NCI-H187 (cell line): ENCODE data around the gene MRPL17.

Experiments
- DNase-seq, 2 experiments: peaks; one replicate each; lab custom pipeline; 2025; lab: John Stamatoyannopoulos, UW

Gene MRPL17

DNA sequence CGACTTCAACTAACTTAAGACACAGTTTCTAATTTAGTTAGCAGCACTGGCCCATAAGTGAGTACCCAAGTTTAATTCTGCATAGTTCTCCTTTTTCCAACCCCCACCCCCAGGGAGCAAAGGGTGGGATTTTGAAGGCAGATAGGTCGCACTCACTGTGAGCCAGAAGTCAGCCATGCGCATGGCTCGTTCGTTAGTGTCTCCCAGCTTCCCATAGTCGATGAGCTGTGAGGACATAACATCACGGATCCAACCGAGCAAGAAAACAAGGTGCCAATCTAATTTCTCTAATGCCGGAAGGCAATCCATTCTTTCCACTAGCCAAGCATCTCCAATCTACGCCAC, 577 bp downstream of the MRPL17 start:
- DNase-seq, result no peak

DNA sequence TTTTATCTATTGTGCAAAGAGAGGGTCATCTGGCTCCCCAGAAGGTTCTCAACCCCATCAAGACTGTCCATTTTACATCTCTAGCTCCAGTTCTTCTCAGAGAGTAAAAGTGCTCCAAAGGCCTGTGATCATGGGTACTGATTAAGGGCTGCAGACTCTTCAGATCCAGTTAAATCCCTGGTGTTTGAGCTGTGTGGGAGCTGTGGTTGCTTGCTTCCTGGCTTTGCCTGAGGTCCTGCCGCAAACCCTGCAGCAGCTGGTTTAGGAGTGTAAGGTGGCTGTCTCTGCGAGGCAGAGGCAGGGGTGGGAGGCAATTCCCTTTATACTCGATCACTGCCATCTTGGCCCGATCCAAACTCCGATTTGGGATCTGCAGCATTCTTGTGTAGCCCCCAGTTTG, 1.2 kb downstream of the MRPL17 start:
- DNase-seq, result no peak

DNA sequence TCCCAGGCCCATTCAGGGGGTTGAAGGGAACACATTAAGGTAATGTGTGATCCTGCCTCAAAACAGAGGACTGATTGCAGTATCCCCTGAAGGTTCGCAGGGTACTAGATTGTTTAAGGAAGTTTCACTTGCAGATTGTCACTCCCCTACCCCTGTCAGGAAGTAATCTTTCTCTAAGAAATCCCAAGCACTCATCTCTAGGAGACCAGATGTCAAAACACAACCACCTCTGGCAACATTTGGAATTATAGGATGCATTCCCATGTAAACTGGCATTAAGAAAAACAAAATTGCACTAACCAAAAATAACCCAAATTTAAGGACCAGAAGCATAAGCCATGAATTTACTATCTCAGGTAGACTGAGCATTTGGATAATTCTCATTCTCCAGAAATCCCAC, 1.6 kb downstream of the MRPL17 start:
- no peak for DNase-seq

DNA sequence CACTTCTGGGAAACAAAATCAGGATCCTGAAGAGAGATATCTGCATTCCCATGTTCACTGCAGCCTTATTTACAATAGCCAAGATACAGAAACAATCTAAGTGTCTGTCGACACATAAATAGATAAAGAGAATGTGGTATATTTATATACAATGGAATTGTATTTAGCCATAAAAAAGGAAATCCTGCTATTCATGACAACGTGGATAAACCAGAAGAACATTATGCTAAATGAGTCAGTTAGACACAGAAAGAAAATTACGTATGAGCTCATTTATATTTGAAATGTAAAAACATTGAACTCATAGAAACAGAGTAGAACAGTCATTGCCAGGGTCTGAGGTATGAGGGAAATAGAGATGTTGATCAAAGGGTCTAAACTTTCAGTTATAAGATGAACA, 6.1 kb downstream of the MRPL17 start:
- no peak for DNase-seq

DNA sequence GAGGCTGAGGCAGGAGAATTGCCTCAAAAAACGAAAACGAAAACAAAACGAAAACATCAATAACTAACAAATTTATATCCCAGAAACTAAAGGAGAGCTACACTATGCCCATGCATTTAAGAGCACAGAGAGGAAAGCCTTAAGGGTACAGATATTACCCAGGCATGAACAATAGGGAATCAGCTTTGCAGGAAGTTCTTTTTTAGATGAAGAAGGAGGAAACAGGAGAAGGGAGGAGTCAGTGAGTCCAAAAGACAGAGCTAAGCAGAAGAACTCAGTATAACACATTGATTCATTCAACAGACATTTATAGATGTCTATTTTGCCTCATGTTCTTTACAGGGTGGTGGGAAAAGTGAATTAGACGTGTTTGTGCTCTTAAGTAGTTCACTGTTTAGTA, 8.3 kb downstream of the MRPL17 start:
- no peak for DNase-seq

DNA sequence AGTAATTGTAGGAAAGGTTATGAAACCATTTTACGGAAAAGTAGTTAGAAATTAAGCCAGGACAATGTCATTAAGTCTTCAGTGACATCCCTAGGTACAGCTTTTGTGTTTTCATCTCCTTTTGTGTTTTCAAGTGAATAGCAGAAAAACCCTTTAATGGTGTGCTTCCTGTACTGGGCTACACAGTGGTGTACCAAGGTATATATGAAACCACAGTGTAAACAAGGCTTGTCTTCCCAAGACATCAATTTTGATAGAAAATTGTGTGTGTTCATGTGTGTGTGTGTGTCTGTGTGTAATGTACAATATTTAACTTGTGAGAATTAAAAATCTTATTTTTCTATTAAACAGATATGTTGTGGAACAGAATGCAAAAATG, 8.9 kb downstream of the MRPL17 start:
- DNase-seq, result no peak

DNA sequence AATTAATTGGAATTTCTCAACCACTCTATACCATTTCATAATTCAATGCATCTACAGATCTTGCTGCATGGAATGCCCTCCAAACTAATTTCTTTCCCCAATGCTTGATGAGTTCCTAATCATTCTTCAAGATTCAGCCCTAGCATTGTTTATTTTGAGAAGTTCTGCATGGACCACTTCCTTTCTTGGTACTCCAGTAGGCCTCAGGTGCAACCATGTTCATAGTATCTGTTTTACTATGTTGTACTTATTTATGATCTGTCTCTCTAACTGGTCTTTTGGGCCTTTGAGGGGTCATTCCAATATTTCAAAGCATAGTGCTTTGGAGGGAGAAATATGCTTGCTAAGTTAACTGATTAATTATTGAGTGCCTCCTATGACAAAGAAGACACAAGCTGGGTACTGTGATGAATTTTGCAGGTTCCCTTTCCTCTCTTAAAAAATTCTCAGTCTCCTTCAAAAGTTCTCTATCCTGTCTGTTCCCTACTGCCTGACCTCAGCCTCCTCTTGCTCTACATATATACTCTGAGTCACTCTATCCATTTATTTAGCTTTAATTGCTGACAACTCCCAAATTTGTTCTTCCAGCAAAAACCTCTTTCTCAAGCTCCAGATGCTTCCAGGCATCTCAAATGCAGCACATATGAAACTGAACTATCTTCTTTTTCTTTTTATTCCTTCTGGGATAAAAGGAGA, 9.5 kb downstream of the MRPL17 start:
- DNase-seq, result no peak

DNA sequence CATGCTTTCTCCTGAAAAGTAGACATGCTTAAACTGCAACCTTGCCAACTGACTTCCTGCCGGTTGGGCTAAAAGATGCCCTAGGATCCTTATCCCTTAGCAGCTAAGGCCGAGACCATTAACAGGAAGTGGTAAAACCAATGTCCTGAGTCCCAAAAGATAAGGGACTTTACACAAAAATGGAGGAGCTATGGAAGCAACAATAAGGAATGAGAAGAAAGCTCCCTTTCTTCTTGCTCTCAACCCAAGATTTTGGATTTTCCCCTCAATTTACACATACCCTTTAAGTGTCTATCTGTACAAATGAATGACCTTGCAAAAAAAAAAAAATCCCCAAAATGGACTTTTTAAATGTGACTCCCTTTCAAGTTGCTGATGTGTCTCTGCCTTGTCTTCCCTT, 11.1 kb downstream of the MRPL17 start:
- no peak for DNase-seq

DNA sequence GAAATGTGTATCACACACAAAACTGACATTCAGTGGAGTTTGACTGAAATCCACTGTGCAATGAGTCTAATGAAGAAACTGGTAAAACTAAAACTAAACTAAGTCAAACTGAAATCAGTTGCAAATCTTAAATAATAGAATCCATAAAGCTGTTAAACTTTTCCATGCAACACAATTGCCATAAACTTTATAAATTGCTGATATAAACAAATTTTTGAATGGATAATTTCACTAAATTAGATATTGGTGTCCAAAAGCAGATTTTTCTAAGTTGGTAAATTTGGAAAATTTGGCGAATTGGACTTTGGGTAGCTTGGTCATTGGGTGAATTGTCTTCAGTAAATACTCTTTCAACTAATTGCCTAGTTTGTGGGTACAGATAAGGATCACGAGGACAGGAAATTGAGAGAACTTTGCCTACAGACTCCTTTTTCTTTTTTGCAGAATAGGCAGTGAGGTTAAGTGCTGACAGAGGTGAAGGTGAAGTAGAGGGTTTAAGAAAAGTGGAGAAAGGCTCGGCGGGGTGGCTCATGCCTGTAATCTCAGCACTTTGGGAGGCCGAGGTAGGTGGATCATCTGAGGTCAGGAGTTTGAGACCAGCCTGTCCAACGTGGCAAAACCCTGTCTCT, 12.8 kb downstream of the MRPL17 start:
- no peak for DNase-seq

DNA sequence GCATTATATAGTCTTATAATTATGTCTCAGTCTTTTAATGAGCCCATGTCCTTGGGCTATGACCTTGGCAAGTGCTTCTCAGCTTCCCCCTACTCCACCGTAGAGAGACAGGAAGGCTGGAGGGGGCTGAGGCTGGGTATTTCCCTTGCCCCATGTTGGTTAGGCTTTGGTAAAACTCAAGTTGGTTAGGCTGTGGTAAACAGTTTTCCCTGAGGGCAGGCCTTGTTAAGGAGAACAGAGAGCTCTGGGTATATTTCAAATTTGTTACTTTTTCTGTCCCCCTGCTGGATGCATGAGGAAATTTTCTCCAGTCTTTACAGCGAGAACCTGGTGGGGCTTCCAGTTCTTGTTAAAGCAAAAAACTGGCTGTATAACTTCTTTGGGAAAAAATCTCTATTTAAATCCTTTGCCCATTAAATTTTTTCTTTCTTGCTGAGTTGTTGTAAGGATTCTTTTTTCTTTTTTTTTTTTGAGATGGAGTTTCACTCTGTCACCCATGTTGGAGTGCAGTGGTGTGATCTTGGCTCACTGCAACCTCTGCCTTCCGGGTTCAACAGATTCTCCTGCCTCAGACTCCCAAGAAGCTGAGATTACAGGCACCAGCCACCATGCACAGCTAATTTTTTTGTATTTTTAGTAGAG, 15.3 kb downstream of the MRPL17 start:
- no peak for DNase-seq

DNA sequence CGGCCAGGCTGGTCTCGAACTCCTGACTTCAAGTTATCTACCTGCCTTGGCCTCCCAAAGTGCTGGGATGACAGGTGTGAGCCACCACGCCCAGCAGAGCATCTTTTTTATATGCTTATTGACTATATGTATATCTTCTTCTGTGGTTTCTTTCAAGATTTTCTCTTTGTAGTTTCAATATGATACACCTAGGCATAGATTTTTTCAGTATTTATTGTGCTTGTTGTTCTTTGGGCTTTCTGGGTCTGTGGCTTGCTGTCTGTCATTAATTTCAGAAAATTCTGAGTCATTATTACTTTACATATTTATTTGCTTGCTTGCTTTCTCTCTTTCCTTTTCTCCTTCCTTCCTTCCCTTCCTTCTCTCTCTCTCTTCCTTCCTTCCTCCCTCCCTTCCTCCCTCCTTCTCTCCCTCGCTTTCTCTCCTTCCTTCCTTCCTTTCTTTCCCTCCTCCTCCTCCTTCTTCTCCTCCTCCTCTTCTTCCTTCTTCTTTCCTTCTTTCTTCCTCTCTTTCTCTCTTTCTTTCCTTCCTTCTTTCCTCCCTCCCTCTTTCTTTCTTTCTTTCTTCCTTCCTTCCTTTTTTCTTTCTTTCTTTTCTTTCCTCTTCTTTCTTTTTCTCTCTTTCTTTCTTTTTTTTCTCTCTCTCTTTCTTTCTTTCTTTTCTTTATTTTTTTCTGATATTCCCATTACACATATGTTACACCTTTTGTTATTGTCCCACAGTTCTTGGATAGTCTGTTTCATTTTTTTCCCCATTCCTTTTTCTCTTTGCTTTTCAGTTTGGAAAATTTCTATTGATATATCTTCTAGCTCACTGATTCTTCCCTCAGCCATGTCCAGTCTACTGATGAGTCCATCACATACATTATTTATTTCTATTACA, 16.6 kb downstream of the MRPL17 start:
- DNase-seq, result no peak

DNA sequence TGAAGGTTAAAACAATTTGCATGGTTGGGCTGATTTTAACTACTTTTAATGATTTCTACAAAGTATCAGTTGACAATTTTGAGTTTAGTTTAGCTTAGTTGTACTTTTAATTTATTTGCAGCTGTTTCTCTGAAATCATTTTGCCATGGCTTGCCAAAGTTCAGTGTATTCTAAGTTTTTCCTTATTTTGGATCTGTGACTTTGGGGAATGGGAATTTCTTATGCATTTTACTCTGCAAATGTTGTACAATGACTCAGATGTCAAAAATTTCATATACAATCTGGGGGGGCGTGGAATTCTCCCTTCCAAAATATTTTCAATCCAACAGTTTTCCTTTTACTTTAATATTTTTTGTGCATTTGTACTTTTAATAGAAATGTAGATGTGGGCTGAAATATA, 18.6 kb downstream of the MRPL17 start:
- no peak for DNase-seq

DNA sequence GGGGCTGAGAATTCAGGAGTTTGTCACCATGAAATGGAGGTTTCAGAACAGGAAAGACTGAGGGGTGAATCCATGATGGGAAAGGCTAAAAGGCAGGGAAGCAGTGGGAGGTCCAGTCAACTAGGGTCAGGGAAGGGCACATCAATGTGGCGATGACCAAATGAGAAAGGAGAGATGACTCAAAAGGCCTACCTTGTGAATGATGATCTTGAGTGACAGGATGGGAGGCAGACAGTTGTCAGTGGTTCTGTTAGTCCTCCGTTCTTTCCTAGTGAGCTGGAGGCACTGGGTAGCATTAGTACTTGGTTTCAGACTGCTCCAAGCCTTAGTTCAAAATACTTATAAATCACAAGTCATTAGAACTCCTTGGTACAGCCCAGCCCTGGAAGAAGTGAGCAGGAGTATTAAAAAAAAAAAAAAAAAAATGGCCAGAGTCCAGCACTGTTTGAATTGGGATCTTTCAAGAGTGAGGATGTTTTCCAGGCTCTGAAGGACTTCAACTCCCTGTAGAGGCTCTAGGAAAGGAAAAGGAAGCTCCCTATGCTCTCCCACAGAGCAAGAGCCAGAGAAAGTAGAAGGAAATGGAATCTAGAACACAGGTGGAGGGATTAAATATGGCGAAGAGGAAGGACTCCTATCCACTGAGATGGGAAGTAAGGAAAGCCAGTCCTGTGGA, 19.2 kb downstream of the MRPL17 start:
- DNase-seq, result no peak

DNA sequence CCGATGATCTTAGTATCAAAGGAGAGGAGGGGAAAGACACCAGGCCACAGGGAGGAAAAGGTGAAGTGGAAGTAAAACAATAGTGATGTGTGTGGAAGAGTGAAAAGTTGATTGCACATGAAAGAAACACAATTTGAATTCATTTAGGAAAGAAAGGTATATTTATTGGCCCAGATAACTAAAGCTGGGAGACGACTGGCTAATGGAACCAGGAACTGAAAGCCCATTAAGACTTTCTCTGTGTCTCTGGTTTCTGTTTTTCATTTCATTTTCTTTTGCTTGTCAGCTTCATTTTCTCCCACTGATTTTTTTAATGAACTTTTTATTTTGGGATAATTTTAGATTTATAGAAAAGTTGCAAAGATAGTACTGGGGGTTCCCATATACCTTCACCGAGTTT, 22.4 kb downstream of the MRPL17 start:
- no peak for DNase-seq

DNA sequence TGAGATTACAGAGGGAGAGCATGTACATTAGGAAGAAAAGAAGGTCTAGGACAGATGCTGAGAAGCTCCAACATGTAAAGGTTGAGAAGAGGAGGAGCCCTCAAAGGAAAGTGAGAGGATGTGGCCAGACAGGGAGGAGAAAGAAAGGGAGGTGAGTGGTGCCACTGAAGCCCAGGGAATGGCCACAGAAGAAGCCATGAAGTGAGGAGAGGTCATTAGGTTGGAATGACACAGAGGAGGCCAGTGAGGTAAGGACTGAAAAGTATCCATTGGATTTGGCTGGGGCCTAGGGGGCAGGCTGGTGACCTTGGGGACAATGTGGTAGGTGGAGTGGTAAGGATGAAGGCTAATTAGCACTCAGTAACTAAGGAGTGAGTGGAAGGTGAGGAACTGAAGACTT, 24.5 kb downstream of the MRPL17 start:
- DNase-seq, result no peak

DNA sequence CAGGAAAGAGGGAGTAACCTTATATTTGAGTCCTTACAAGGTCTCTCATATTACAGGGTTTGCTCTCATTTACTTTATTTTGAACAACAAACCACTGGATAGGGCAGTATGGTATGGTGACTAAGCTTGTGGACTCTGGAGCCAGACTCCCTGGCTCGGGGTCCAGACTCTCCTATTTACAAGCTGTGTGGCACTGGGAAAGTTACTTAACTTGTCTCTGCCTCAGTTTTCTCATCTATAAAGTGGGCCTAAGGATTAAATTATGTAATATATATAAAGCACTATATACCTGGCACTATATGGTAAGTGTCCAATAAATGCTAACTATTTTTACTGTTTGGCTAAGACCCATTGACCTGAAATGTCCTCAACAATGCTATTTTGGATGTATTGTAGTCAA, 25.8 kb downstream of the MRPL17 start:
- no peak for DNase-seq

DNA sequence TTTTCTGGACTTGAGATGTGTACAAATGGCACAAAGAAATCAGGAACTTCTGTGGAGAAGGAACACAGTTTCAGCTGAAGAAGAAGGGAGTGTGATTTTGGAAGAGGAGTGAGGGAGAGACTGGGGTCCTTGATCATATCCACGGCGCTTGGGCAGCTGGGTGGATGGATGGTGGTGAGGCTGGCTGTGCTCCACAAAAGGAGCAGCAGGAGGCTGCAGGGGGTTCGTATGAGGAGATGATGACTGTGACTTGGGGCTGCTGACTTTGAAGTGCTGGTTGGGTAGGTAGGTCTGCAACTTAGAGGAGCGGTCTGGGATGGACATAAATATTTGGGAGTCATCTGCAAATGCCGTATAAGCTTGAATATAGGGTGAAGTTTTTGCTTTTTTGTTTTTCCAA, 26.2 kb downstream of the MRPL17 start:
- no peak for DNase-seq

DNA sequence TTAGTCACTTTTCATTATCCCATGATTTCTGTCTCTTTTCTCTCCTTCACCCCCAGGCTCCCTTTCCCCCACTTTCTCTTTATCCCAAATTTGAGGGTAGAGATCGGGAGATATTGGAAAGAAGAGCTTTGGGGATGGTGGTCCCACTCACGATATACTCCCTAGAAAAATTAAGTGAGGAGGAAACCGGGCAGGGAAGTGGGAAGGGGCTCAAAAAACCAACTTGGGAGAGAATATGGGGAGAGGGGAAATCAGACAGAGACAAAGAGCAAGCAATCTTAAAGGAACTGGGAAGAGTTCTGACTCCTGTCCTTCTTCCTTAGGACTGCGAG, 26.6 kb downstream of the MRPL17 start:
- no peak for DNase-seq

DNA sequence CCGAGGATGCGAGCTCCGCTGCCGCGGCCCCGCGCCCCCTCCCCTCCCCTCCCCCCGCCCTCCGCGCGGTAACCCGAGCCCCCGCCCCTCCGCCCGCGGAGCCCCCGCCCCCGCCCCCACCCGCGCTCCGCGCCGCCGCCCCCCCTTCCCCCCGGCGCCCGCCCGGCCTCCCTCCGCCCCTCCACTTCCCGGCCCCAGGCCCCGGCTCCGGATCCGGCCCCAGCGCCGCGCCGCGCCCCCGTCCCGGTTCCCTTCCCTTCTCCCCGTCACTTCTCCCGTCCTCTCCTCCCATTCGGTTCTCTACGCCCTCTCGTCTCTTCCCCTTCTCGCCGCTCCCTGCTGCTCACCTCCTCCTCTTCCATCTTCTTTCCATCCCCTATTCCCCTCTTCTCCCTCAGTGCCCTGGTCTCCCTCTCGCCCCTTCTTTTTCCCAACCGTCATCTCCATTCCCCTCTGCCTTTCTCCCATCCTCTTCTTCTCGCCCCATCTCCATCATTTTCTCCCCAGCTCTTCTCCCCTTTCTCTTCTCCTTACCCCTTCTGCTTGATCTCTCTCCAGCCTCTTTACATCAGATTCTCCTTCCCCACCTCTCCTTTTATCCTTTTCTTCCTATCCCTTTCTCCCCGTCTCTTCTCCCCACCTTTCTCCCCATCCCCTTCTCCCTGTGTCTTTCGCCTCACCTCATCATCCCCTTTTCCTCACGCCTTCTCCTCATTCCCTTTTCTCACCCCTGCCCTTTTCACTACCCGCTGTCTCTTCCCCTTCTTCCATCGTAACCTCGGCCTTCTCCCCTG, 27.2 kb downstream of the MRPL17 start, which contains the start of gene DCHS1:
DCHS1 (minus strand) TSS at position 20 of the 794 bp plus-strand sequence. CDS start 14,196 bp downstream, outside the sequence.
- no peak for DNase-seq

DNA sequence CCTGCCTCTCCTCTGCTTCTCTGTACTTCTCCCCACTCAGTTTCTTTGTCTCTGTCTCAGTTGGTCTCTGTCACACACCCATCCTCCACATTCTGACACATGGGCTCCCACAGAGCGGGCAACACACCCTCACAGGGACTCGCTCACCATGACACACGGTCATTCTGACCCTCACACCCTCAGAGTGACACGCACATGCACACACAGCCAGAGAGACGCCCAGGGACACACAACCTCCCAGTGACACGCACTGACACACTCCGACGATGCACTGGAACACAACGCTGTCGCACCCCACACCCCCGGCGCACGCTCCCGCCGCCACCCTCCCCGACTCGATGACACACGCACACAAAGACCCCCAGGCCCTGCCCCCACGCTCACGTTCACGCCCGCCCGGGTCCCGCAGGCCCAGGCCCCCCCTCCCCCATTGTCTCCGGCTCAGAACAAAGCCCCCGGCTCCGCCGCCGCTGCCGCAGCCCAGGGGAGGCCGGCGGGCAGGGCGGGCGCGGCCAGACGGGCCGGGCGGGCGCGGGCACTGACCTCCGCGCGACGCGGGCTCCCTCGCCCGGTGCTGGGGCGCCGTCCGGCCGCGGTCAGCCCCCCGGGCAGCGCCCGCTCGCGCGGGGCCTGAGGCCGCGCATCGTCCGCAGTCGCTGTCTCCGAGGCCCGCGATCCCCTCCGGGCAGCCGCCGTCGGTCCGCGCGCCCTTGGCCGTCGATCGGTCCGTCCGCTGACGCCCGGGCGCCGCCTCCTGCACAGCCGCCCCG, 27.9 kb downstream of the MRPL17 start:
- no peak for DNase-seq
